Right lobe of liver (tissue), 6 donors: ENCODE measurements around the gene POLR3B. TPM values are rescaled to one million over a fixed set of nuclear protein-coding genes. Genes with fewer than 3 reads are reported as not detected.

Experiments
- ATAC-seq, 4 donors: fragments of 200-7000 bp; cut with Tn5 transposase; one replicate each; pipeline ENCODE4 v1.9.1; 2020; ENCODE audit warnings: mild to moderate bottlenecking in 4 of 4, moderate library complexity in 4 of 4
- DNase-seq, 3 donors: peaks; one replicate each; pipeline ENCODE4 v3.0.0-alpha.2; 2020
- H3K27ac ChIP-seq, 3 donors: fragments of 200-600 bp; one replicate each; pipeline ENCODE4 v1.8.0; 2022
- H3K27me3 ChIP-seq, 2 donors: fragments of 200-600 bp; one replicate each; pipeline ENCODE4 v1.8.0; 2022
- H3K36me3 ChIP-seq, 4 donors: fragments of 200-600 bp; sonication (generic) in 1 of 4; one replicate each; pipeline versions ENCODE4 v1.5.1 to v1.8.0; 2017 to 2022; ENCODE audit warnings: control low read depth in 1 of 4
- H3K4me1 ChIP-seq, 4 donors: fragments of 200-600 bp; sonication (generic) in 1 of 4; one replicate each; pipeline versions ENCODE4 v1.5.1 to v1.8.0; 2017 to 2022; ENCODE audit warnings: control low read depth in 1 of 4
- H3K4me3 ChIP-seq, 3 donors: fragments of 200-600 bp; one replicate each; pipeline ENCODE4 v1.8.0; 2022
- H3K9me3 ChIP-seq, 4 donors: fragments of 200-600 bp; sonication (generic) in 1 of 4; one replicate each; pipeline versions ENCODE4 v1.5.1 to v1.8.0; 2017 to 2022; ENCODE audit warnings: control low read depth in 1 of 4
- CTCF ChIP-seq, 4 donors: fragments of 200-600 bp in 3 of 4; fragments of 450-650 bp in 1 of 4; IDR thresholded peaks; one replicate each; pipeline versions ENCODE4 v1.5.1 to v1.8.0; 2016 to 2022; ENCODE audit warnings: antibody characterized with exemption in 4 of 4, mild to moderate bottlenecking in 2 of 4
- POLR2A ChIP-seq: fragments of 450-650 bp; IDR thresholded peaks from one replicate; pipeline ENCODE4 v1.6.1; 2017; ENCODE audit warnings: antibody characterized with exemption, mild to moderate bottlenecking
- WGBS: methylation state at CpG from one replicate; pipeline ENCODE4 v1.1.6; 2018; ENCODE audit warnings: low coverage, low lambda C conversion rate; ENCODE audit not compliant: insufficient coverage; ENCODE audit errors: missing lambda C conversion rate; 5-methylcytosine and 5-hydroxymethylcytosine counted together
- intact Hi-C, 2 donors: fragments of 100-400 bp; cut with DNase I; formaldehyde crosslinking; loops; one replicate each; pipeline versions ENCODE4 v1.11.2 to v1.14.1; 2022
- total RNA-seq, 6 experiments: library from RNA; depleted of rRNA in 2 of 6; stranded (reverse); fragments of >200 nt in 2 of 6; fragmentation: NEBNext Ultra II Directional in 3 of 6; extraction: Animal tissue kit (Norgen Biotek cat#: 25700) in 3 of 6; gene quantifications; one replicate each; pipeline versions ENCODE4 v1.1.0 to v1.2.4, GENCODE V29; 2016 to 2023
- donor health status: DM: no; HTN: yes; CAD: no.
- donor health status: DM: no; HTN: no; CAD: no.
- donor health status: DM: no; HTN: no; CAD: no.
- donor health status: DM: no; HTN: yes; CAD: no.
- donor health status: DM: no; HTN: yes; CAD: no.

Gene POLR3B
- total RNA-seq, 6 experiments from 2014 or later, result 6.8 to 10.9 (median 8.7) TPM

DNA sequence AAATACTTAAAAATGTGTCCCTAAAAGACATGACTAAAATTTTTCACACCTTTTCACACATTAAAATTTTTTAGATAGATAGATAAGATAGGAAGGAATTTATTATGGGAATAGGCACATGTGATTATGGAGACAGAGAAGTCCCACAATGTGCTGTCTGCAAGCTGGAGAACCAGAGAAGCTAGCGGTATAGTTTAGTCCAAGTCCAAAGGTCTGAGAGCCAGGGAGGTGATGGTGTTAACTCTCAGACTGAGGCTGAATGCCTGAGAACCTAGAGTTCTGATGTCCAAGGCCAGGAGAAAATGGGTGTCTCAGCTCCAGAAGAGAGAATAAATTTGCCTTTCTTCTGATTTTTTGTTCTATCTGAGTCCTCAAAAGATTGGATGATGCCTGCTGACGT, 65.7 kb downstream of the POLR3B start:
- H3K36me3 ChIP-seq, result no peaks in the 10 kb centered on the region
- intact Hi-C loops, result no loop called here
- H3K9me3 ChIP-seq, result no peaks in the 10 kb centered on the region
- ATAC-seq, result no peak
- no peak for DNase-seq
- no peak overlapping the region for H3K27ac ChIP-seq
- H3K27me3 ChIP-seq, result no peaks in the 10 kb centered on the region
- peaks cover 0 to 6% (median 0%) of the 10 kb centered on the region in 4 donors for H3K4me1 ChIP-seq
- H3K4me3 ChIP-seq, result no peak overlapping the region
- no peak for TF ChIP-seq POLR2A
- no peak for TF ChIP-seq CTCF (IDR thresholded peaks at IDR 0.05)
- WGBS, result 87% methylated on average over 2 of the region's 2 CpGs

GRCh38 chr12:106425061-106425702, 67.6 kb downstream of the POLR3B start:
- Histone ChIP-seq H3K27me3 (no peaks in the 10 kb centered on the region), H3K9me3 (no peaks in the 10 kb centered on the region), H3K27ac (no peak overlapping the region), H3K36me3 (no peaks in the 10 kb centered on the region), H3K4me1 (peaks cover 0 to 6% (median 0%) of the 10 kb centered on the region in 4 donors), H3K4me3 (no peak overlapping the region)
- intact Hi-C loops, result no loop called here
- no peak for TF ChIP-seq CTCF (IDR thresholded peaks at IDR 0.05)
- no peak for TF ChIP-seq POLR2A
- DNase-seq (no peak), ATAC-seq (no peak)
- 67% methylated on average over 1 of the region's 1 CpG for WGBS

DNA sequence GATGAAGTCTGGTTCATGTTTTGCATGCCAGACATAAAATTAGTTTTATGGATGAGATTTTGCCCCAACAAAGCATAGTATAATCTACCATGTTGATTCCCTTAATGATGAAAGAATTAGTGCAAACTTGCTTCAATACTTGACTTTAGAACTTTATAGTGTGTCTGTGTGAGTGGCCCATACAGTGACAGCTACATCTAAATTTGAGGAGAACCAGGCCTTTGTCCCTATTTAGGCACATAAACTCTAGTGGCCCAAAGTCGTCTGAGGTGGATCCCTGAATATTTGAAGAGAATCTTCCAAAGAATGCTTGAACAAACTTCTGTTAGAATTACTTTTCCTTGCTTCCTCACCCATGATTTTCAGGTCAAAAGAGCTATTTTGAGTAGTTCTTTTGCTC, 70.4 kb downstream of the POLR3B start:
- ATAC-seq, result no peak
- H3K36me3 ChIP-seq, result peaks cover 0 to 1% (median 0%) of the 10 kb centered on the region in 4 donors
- H3K4me1 ChIP-seq, result peaks cover 0 to 12% (median 3%) of the 10 kb centered on the region in 4 donors
- H3K9me3 ChIP-seq, result no peaks in the 10 kb centered on the region
- no peak overlapping the region for H3K4me3 ChIP-seq
- no peak overlapping the region for H3K27ac ChIP-seq
- DNase-seq, result no peak
- TF ChIP-seq POLR2A (no peak), CTCF (IDR thresholded peaks at IDR 0.05) (no peak)
- no peaks in the 10 kb centered on the region for H3K27me3 ChIP-seq
- intact Hi-C loops, result no loop called here
- 70% methylated on average over 1 of the region's 1 CpG for WGBS

GRCh38 chr12:106428384-106428783, 70.8 kb downstream of the POLR3B start:
- Histone ChIP-seq H3K27me3 (no peaks in the 10 kb centered on the region), H3K36me3 (peaks cover 0 to 1% (median 0%) of the 10 kb centered on the region in 4 donors), H3K4me1 (peaks cover 0 to 17% (median 4%) of the 10 kb centered on the region in 4 donors), H3K4me3 (no peak overlapping the region), H3K27ac (no peak overlapping the region), H3K9me3 (no peaks in the 10 kb centered on the region)
- peak; percentile 60 to 75 (median 66) for ATAC-seq
- WGBS, result 60% methylated on average over 2 of the region's 2 CpGs
- peak in 1 of 3 donors; percentile 62 for DNase-seq
- no peak for TF ChIP-seq POLR2A
- intact Hi-C loops, result no loop called here

DNA sequence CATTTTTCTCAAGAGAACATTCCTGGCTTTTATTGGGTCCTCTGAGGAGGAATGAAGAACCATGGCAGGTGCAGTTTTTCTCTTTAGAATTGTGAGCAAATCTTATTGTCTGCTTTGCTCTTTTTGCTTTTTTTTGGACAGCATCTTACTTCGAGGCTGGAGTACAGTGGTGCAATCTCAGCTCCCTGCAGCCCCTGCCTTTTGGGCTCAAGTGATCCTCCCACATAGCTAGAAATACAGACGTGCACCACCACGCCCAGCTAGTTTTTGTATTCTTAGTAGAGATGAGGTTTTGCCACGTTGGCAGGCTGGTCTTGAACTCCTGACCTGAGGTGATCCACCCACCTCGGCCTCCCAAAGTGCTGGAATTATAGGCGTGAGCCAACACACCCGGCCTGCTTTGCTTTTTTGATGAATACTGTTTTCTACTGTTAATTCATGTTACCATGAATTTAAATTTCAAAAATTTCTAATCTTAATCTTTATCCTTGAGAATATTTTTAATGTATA, 71.5 kb downstream of the POLR3B start:
- Histone ChIP-seq H3K4me3 (no peak overlapping the region), H3K36me3 (peaks cover 0 to 1% (median under 1%) of the 10 kb centered on the region in 4 donors), H3K27ac (no peak overlapping the region), H3K27me3 (no peaks in the 10 kb centered on the region), H3K4me1 (peaks cover 0 to 20% (median 7%) of the 10 kb centered on the region in 4 donors), H3K9me3 (no peaks in the 10 kb centered on the region)
- ATAC-seq (no peak), DNase-seq (no peak)
- intact Hi-C loops, result no loop called here
- no peak for TF ChIP-seq CTCF (IDR thresholded peaks at IDR 0.05)
- no peak for TF ChIP-seq POLR2A
- WGBS, result 83% methylated on average over 3 of the region's 7 CpGs
